GM23338 (cell line): ENCODE data around the gene DOCK2. TPM values are rescaled to one million over a fixed set of nuclear protein-coding genes. Genes with fewer than 3 reads are reported as not detected.

Experiments
- ATAC-seq: fragments of 200-7000 bp; cut with Tn5 transposase; 3 replicates; pipeline ENCODE4 v1.9.1; 2020
- DNase-seq: peaks from one replicate; pipeline ENCODE4 v3.0.0-alpha.2; 2015; ENCODE audit warnings: low spot score
- H2AFZ ChIP-seq: fragments of 200-600 bp; sonication (generic); 2 replicates; pipeline ENCODE4 v1.8.0; 2016; ENCODE audit warnings: antibody characterized with exemption, mild to moderate bottlenecking, moderate library complexity
- H3F3A ChIP-seq: fragments of 200-600 bp; sonication (generic); replicated peaks from 2 replicates; pipeline ENCODE4 v1.8.0; 2017; ENCODE audit warnings: antibody characterized with exemption, mixed run types, low read depth
- H3K27ac ChIP-seq: fragments of 200-600 bp; sonication (generic); 2 replicates; pipeline ENCODE4 v1.6.1; 2016; ENCODE audit warnings: low read depth
- H3K27me3 ChIP-seq: fragments of 200-600 bp; sonication (generic); 2 replicates; pipeline ENCODE4 v1.8.0; 2016; ENCODE audit warnings: mild to moderate bottlenecking, mixed run types, moderate library complexity; ENCODE audit not compliant: insufficient read depth
- H3K36me3 ChIP-seq: fragments of 200-600 bp; sonication (generic); 2 replicates; pipeline ENCODE4 v1.8.0; 2016; ENCODE audit warnings: mild to moderate bottlenecking; ENCODE audit not compliant: insufficient read depth
- H3K4me1 ChIP-seq: fragments of 200-600 bp; sonication (generic); 2 replicates; pipeline ENCODE4 v1.8.0; 2016; ENCODE audit warnings: mild to moderate bottlenecking, moderate library complexity; ENCODE audit not compliant: insufficient read depth
- H3K4me2 ChIP-seq: fragments of 200-600 bp; sonication (generic); 2 replicates; pipeline ENCODE4 v1.7.1; 2017; ENCODE audit warnings: mixed run types
- H3K4me3 ChIP-seq: fragments of 200-600 bp; sonication (generic); 2 replicates; pipeline ENCODE4 v1.6.1; 2016; ENCODE audit warnings: mixed run types
- H3K79me2 ChIP-seq: fragments of 200-600 bp; sonication (generic); replicated peaks from 2 replicates; pipeline ENCODE4 v1.8.0; 2017; ENCODE audit warnings: mild to moderate bottlenecking; ENCODE audit not compliant: insufficient read depth
- H3K9me2 ChIP-seq: fragments of 200-600 bp; sonication (generic); 2 replicates; pipeline ENCODE4 v1.8.0; 2017; ENCODE audit not compliant: insufficient read depth
- H4K20me1 ChIP-seq: fragments of 200-600 bp; sonication (generic); replicated peaks from 2 replicates; pipeline ENCODE4 v1.8.0; 2017; ENCODE audit warnings: mild to moderate bottlenecking; ENCODE audit not compliant: insufficient read depth
- H3K27ac Mint-ChIP-seq: 2 replicates; pipeline ENCODE4 v1.8.0; 2020; ENCODE audit warnings: inconsistent platforms, mild to moderate bottlenecking, moderate library complexity, mixed read lengths
- H3K27me3 Mint-ChIP-seq: 3 replicates; pipeline ENCODE4 v1.8.0; 2022; ENCODE audit warnings: low read depth, mild to moderate bottlenecking, moderate library complexity, mixed read lengths, inconsistent platforms; ENCODE audit not compliant: insufficient read depth, poor library complexity
- H3K36me3 Mint-ChIP-seq: 3 replicates; pipeline ENCODE4 v1.8.0; 2021; ENCODE audit warnings: low read depth, mild to moderate bottlenecking, inconsistent platforms, moderate library complexity, mixed read lengths
- H3K4me1 Mint-ChIP-seq: 3 replicates; pipeline ENCODE4 v1.8.0; 2020; ENCODE audit warnings: mild to moderate bottlenecking, inconsistent platforms, mixed read lengths
- H3K4me3 Mint-ChIP-seq: 3 replicates; pipeline ENCODE4 v1.8.0; 2021; ENCODE audit warnings: moderate library complexity, mild to moderate bottlenecking, inconsistent platforms, mixed read lengths
- H3K9me3 Mint-ChIP-seq: 3 replicates; pipeline ENCODE4 v1.8.0; 2020; ENCODE audit warnings: moderate library complexity, mild to moderate bottlenecking, inconsistent platforms, mixed read lengths
- CREB1 ChIP-seq: fragments of 250-450 bp; sonication (Bioruptor Pico); IDR thresholded peaks from 2 replicates; pipeline ENCODE4 v1.5.0; 2020; ENCODE audit warnings: low read depth, mild to moderate bottlenecking, moderate library complexity
- EZH2 ChIP-seq: fragments of 200-600 bp; sonication (generic); IDR thresholded peaks from one replicate; pipeline ENCODE4 v1.8.0; 2017; ENCODE audit warnings: antibody characterized with exemption, mild to moderate bottlenecking, low read depth; ENCODE audit not compliant: unreplicated experiment
- EZH2phosphoT487 ChIP-seq: fragments of 200-600 bp; sonication (generic); IDR thresholded peaks from one replicate; pipeline ENCODE4 v1.8.1; 2018; ENCODE audit warnings: antibody characterized with exemption; ENCODE audit not compliant: unreplicated experiment
- JUNB ChIP-seq: IDR thresholded peaks from one replicate; pipeline ENCODE4 v1.6.1; 2016; ENCODE audit warnings: antibody characterized with exemption; ENCODE audit not compliant: unreplicated experiment
- NANOG ChIP-seq: IDR thresholded peaks from 2 replicates; pipeline ENCODE4 v1.6.1; 2016; ENCODE audit warnings: antibody characterized with exemption, borderline replicate concordance
- POLR2AphosphoS5 ChIP-seq: IDR thresholded peaks from 2 replicates; pipeline ENCODE4 v1.6.1; 2016; ENCODE audit warnings: antibody characterized with exemption, low read depth
- STAT1 ChIP-seq: IDR thresholded peaks from one replicate; pipeline ENCODE4 v1.6.1; 2016; ENCODE audit warnings: antibody characterized with exemption; ENCODE audit not compliant: unreplicated experiment
- ZNF114 ChIP-seq: fragments of 250-450 bp; sonication (Bioruptor Pico); IDR thresholded peaks from 2 replicates; pipeline ENCODE4 v1.5.0; 2020; ENCODE audit warnings: mild to moderate bottlenecking, moderate library complexity
- ZNF331 ChIP-seq: fragments of 250-450 bp; sonication (Bioruptor Pico); IDR thresholded peaks from 2 replicates; pipeline ENCODE4 v1.5.0; 2020; ENCODE audit warnings: low read depth, mild to moderate bottlenecking, moderate library complexity
- polyA plus RNA-seq: library from polyadenylated mRNA; unstranded; fragments of >200 nt; fragmentation: Nextera tagmentation; extraction: Ambion mirVana; gene quantifications from 2 replicates; pipeline ENCODE4 v1.2.1, GENCODE V29; 2016
- total RNA-seq: library from RNA; depleted of rRNA; stranded (reverse); fragments of >200 nt; shearing (Covaris generic); gene quantifications from 2 replicates; pipeline ENCODE4 v1.2.3, GENCODE V29; 2014
- TF ChIP-seq, protein P1 (sequence below): fragments of 250-450 bp; sonication (Bioruptor Pico); IDR thresholded peaks from 2 replicates; pipeline ENCODE4 v1.5.0; 2020; ENCODE audit warnings: mild to moderate bottlenecking, moderate library complexity
- TF ChIP-seq, protein P2 (sequence below): IDR thresholded peaks from 2 replicates; pipeline ENCODE4 v1.6.1; 2016; ENCODE audit warnings: antibody characterized with exemption
- TF ChIP-seq, protein P3 (sequence below), 2 experiments: fragments of 200-600 bp in 1 of 2; sonication (generic) in 1 of 2; conservative IDR thresholded peaks; 2 replicates each; pipeline versions ENCODE4 v1.5.1 to v1.6.1; 2016 to 2017; ENCODE audit warnings: antibody characterized with exemption in 2 of 2, low read depth in 2 of 2, mild to moderate bottlenecking in 2 of 2, moderate library complexity in 1 of 2
- TF ChIP-seq, protein P4 (sequence below): IDR thresholded peaks from one replicate; pipeline ENCODE4 v1.6.1; 2018; ENCODE audit warnings: antibody characterized with exemption; ENCODE audit not compliant: unreplicated experiment

DOCK2 gene
- total and polyA plus RNA-seq, 2 experiments from 2014 or later = 3.7 to 9.4 TPM

DNA sequence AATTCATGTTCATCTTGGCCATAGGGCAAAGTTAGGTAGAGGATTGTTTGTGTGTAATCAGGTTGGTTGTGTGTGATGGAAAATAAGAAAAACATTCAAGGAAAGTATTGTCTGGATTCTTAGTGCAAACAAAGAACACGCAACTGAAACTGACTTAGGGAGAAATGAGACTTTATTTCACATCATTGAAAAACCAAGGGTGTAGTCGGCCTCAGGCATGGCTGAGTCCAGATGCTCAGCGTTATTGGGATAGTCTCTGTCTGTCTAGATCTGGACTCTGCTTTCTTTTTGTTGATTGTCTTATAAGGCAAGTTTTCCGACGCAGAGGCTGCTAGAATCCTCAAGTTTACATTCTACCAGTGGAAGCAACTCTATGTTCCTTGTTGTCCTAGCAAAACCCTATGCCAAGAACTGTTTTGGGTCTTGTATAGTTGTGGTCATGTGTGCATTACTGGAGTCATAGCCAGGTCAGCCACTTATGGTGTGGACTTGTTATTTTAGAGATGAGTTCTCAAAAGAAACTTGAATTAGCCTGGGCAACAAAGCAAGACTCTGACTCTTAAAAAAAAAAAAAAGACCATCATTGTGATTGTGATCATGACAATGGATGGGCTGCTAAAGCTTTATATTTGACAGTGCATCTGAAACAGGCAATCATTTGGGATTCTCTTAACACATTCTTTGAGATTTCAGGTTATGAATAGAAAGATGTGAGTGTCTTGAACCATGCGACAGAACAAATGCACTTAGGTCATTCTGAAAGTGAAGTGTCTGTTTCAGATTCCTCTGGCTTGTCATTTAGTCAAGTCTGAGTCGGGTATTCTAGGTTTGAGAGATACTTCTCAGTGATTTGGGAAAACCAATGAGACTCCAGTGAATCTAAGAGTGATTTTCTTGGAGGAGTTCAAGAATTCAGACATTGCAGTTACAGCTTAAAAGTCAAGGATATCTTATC lies 82.6 kb downstream of the DOCK2 start:
- no peak overlapping the region for H3K27ac Mint-ChIP-seq
- H3K4me3 ChIP-seq = no peak overlapping the region
- DNase-seq (no peak), ATAC-seq (no peak)
- TF ChIP-seq STAT1 = no peak
- TF ChIP-seq, protein P1, sequence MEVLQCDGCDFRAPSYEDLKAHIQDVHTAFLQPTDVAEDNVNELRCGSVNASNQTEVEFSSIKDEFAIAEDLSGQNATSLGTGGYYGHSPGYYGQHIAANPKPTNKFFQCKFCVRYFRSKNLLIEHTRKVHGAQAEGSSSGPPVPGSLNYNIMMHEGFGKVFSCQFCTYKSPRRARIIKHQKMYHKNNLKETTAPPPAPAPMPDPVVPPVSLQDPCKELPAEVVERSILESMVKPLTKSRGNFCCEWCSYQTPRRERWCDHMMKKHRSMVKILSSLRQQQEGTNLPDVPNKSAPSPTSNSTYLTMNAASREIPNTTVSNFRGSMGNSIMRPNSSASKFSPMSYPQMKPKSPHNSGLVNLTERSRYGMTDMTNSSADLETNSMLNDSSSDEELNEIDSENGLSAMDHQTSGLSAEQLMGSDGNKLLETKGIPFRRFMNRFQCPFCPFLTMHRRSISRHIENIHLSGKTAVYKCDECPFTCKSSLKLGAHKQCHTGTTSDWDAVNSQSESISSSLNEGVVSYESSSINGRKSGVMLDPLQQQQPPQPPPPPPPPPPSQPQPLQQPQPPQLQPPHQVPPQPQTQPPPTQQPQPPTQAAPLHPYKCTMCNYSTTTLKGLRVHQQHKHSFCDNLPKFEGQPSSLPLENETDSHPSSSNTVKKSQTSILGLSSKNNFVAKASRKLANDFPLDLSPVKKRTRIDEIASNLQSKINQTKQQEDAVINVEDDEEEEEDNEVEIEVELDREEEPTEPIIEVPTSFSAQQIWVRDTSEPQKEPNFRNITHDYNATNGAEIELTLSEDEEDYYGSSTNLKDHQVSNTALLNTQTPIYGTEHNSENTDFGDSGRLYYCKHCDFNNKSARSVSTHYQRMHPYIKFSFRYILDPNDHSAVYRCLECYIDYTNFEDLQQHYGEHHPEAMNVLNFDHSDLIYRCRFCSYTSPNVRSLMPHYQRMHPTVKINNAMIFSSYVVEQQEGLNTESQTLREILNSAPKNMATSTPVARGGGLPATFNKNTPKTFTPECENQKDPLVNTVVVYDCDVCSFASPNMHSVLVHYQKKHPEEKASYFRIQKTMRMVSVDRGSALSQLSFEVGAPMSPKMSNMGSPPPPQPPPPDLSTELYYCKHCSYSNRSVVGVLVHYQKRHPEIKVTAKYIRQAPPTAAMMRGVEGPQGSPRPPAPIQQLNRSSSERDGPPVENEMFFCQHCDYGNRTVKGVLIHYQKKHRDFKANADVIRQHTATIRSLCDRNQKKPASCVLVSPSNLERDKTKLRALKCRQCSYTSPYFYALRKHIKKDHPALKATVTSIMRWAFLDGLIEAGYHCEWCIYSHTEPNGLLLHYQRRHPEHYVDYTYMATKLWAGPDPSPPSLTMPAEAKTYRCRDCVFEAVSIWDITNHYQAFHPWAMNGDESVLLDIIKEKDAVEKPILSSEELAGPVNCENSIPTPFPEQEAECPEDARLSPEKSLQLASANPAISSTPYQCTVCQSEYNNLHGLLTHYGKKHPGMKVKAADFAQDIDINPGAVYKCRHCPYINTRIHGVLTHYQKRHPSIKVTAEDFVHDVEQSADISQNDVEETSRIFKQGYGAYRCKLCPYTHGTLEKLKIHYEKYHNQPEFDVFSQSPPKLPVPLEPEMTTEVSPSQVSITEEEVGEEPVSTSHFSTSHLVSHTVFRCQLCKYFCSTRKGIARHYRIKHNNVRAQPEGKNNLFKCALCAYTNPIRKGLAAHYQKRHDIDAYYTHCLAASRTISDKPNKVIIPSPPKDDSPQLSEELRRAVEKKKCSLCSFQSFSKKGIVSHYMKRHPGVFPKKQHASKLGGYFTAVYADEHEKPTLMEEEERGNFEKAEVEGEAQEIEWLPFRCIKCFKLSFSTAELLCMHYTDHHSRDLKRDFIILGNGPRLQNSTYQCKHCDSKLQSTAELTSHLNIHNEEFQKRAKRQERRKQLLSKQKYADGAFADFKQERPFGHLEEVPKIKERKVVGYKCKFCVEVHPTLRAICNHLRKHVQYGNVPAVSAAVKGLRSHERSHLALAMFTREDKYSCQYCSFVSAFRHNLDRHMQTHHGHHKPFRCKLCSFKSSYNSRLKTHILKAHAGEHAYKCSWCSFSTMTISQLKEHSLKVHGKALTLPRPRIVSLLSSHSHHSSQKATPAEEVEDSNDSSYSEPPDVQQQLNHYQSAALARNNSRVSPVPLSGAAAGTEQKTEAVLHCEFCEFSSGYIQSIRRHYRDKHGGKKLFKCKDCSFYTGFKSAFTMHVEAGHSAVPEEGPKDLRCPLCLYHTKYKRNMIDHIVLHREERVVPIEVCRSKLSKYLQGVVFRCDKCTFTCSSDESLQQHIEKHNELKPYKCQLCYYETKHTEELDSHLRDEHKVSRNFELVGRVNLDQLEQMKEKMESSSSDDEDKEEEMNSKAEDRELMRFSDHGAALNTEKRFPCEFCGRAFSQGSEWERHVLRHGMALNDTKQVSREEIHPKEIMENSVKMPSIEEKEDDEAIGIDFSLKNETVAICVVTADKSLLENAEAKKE (CRISPR knock-in tag) = no peak
- no peak for TF ChIP-seq EZH2phosphoT487
- no peak for TF ChIP-seq NANOG
- no peak for TF ChIP-seq POLR2AphosphoS5
- TF ChIP-seq, protein P2, sequence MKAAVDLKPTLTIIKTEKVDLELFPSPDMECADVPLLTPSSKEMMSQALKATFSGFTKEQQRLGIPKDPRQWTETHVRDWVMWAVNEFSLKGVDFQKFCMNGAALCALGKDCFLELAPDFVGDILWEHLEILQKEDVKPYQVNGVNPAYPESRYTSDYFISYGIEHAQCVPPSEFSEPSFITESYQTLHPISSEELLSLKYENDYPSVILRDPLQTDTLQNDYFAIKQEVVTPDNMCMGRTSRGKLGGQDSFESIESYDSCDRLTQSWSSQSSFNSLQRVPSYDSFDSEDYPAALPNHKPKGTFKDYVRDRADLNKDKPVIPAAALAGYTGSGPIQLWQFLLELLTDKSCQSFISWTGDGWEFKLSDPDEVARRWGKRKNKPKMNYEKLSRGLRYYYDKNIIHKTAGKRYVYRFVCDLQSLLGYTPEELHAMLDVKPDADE = no peak
- TF ChIP-seq JUNB = no peak
- no peak for TF ChIP-seq EZH2
- TF ChIP-seq, protein P3, sequence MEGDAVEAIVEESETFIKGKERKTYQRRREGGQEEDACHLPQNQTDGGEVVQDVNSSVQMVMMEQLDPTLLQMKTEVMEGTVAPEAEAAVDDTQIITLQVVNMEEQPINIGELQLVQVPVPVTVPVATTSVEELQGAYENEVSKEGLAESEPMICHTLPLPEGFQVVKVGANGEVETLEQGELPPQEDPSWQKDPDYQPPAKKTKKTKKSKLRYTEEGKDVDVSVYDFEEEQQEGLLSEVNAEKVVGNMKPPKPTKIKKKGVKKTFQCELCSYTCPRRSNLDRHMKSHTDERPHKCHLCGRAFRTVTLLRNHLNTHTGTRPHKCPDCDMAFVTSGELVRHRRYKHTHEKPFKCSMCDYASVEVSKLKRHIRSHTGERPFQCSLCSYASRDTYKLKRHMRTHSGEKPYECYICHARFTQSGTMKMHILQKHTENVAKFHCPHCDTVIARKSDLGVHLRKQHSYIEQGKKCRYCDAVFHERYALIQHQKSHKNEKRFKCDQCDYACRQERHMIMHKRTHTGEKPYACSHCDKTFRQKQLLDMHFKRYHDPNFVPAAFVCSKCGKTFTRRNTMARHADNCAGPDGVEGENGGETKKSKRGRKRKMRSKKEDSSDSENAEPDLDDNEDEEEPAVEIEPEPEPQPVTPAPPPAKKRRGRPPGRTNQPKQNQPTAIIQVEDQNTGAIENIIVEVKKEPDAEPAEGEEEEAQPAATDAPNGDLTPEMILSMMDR (conservative IDR thresholded peaks at IDR 0.05; ENCODE audit: low read depth in 2 of 2) = no peak
- TF ChIP-seq CREB1 (CRISPR knock-in tag) = no peak
- TF ChIP-seq, protein P4, sequence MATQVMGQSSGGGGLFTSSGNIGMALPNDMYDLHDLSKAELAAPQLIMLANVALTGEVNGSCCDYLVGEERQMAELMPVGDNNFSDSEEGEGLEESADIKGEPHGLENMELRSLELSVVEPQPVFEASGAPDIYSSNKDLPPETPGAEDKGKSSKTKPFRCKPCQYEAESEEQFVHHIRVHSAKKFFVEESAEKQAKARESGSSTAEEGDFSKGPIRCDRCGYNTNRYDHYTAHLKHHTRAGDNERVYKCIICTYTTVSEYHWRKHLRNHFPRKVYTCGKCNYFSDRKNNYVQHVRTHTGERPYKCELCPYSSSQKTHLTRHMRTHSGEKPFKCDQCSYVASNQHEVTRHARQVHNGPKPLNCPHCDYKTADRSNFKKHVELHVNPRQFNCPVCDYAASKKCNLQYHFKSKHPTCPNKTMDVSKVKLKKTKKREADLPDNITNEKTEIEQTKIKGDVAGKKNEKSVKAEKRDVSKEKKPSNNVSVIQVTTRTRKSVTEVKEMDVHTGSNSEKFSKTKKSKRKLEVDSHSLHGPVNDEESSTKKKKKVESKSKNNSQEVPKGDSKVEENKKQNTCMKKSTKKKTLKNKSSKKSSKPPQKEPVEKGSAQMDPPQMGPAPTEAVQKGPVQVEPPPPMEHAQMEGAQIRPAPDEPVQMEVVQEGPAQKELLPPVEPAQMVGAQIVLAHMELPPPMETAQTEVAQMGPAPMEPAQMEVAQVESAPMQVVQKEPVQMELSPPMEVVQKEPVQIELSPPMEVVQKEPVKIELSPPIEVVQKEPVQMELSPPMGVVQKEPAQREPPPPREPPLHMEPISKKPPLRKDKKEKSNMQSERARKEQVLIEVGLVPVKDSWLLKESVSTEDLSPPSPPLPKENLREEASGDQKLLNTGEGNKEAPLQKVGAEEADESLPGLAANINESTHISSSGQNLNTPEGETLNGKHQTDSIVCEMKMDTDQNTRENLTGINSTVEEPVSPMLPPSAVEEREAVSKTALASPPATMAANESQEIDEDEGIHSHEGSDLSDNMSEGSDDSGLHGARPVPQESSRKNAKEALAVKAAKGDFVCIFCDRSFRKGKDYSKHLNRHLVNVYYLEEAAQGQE = no peak
- TF ChIP-seq ZNF331 (CRISPR knock-in tag) = no peak
- TF ChIP-seq ZNF114 (CRISPR knock-in tag) = no peak
- H3K36me3 ChIP-seq = no peaks in the 10 kb centered on the region
- H3K4me1 ChIP-seq = 0 out of 2 replicates have a peak, but pooled peaks cover 1% of the 10 kb centered on the region
- no peaks in the 10 kb centered on the region for H3F3A ChIP-seq
- H3K27me3 Mint-ChIP-seq = no peaks in the 10 kb centered on the region
- no peaks in the 10 kb centered on the region for H3K79me2 ChIP-seq
- no peak overlapping the region for H2AFZ ChIP-seq
- no peaks in the 10 kb centered on the region for H3K27me3 ChIP-seq
- H3K9me2 ChIP-seq = 0 out of 2 replicates have a peak, but pooled peaks cover 7% of the 10 kb centered on the region
- no peak overlapping the region for H3K27ac ChIP-seq
- H3K4me1 Mint-ChIP-seq = peaks cover 7% of the 10 kb centered on the region; the same call in 2 of the 3 replicates
- no peak overlapping the region for H3K4me3 Mint-ChIP-seq
- H3K36me3 Mint-ChIP-seq = no peaks in the 10 kb centered on the region
- H4K20me1 ChIP-seq = no peaks in the 10 kb centered on the region
- no peak overlapping the region for H3K4me2 ChIP-seq
- H3K9me3 Mint-ChIP-seq = no peaks in the 10 kb centered on the region; the same call in 2 of the 3 replicates
